Measurements from ENCODE around the gene NSUN3. TPM values are rescaled to one million over a fixed set of nuclear protein-coding genes. Genes with fewer than 3 reads are reported as not detected.

The NSUN3 gene
- total RNA-seq, 4 donors from 2014 or later: 1.4 to 2.5 (median 2.1) TPM

- DNase-seq (no peak), ATAC-seq (no peak)
- Histone ChIP-seq H3K9me3 (no peaks in the 10 kb centered on the region), H3K27me3 (no peaks in the 10 kb centered on the region), H3K4me3 (no peak overlapping the region), H3K27ac (no peak overlapping the region), H3K36me3 (peaks cover 0 to 6% of the 10 kb centered on the region in 2 donors), H3K4me1 (no peaks in the 10 kb centered on the region)
- in situ Hi-C loops (cut with MboI; ENCODE audit: low sequenced_read_pairs in 4 of 4): no loop called here
- TF ChIP-seq POLR2A (IDR thresholded peaks at IDR 0.05): no peak
- no peak for TF ChIP-seq CTCF (IDR thresholded peaks at IDR 0.05 in 4 of 5, conservative IDR thresholded peaks at IDR 0.05 in 1 of 5)
- intact Hi-C loops (cut with DNase I; ENCODE audit: low total_unique reads): no loop called here
Observed at GRCh38 chr3:94083261-94083660, 20.4 kb downstream of the NSUN3 start.

- Histone ChIP-seq H3K9me3 (no peaks in the 10 kb centered on the region), H3K27me3 (no peaks in the 10 kb centered on the region), H3K36me3 (peaks cover 0 to 6% of the 10 kb centered on the region in 2 donors), H3K27ac (no peak overlapping the region), H3K4me1 (no peaks in the 10 kb centered on the region), H3K4me3 (no peak overlapping the region)
- no peak for ATAC-seq
- TF ChIP-seq POLR2A (IDR thresholded peaks at IDR 0.05): no peak
- no peak for TF ChIP-seq CTCF (IDR thresholded peaks at IDR 0.05 in 4 of 5, conservative IDR thresholded peaks at IDR 0.05 in 1 of 5)
- intact Hi-C loops (cut with DNase I; ENCODE audit: low total_unique reads) (no loop called here), in situ Hi-C loops (cut with MboI; ENCODE audit: low sequenced_read_pairs in 4 of 4) (no loop called here)
- DNase-seq: no peak
Observed at GRCh38 chr3:94089126-94089525, 26.3 kb downstream of the NSUN3 start.

- intact Hi-C loops (cut with DNase I; ENCODE audit: low total_unique reads) (no loop called here), in situ Hi-C loops (cut with MboI; ENCODE audit: low sequenced_read_pairs in 4 of 4) (no loop called here)
- TF ChIP-seq POLR2A (IDR thresholded peaks at IDR 0.05): no peak
- TF ChIP-seq CTCF (IDR thresholded peaks at IDR 0.05 in 4 of 5, conservative IDR thresholded peaks at IDR 0.05 in 1 of 5): no peak
- no peak overlapping the region for H3K27ac ChIP-seq
- H3K36me3 ChIP-seq: peaks cover 0 to 8% of the 10 kb centered on the region in 2 donors
- no peak for DNase-seq
- no peak for ATAC-seq
- no peaks in the 10 kb centered on the region for H3K4me1 ChIP-seq
- H3K9me3 ChIP-seq: no peaks in the 10 kb centered on the region
- no peaks in the 10 kb centered on the region for H3K27me3 ChIP-seq
- H3K4me3 ChIP-seq: no peak overlapping the region
Observed at GRCh38 chr3:94092086-94092485, 29.2 kb downstream of the NSUN3 start.

- Histone ChIP-seq H3K9me3 (no peaks in the 10 kb centered on the region), H3K27ac (no peak overlapping the region), H3K27me3 (no peaks in the 10 kb centered on the region), H3K4me3 (no peak overlapping the region), H3K4me1 (no peaks in the 10 kb centered on the region), H3K36me3 (peaks cover 0 to 15% of the 10 kb centered on the region in 2 donors)
- intact Hi-C loops (cut with DNase I; ENCODE audit: low total_unique reads) (no loop called here), in situ Hi-C loops (cut with MboI; ENCODE audit: low sequenced_read_pairs in 4 of 4) (no loop called here)
- ATAC-seq (no peak), DNase-seq (no peak)
- no peak for TF ChIP-seq POLR2A (IDR thresholded peaks at IDR 0.05)
- no peak for TF ChIP-seq CTCF (IDR thresholded peaks at IDR 0.05 in 4 of 5, conservative IDR thresholded peaks at IDR 0.05 in 1 of 5)
Observed at GRCh38 chr3:94093151-94093550, 30.3 kb downstream of the NSUN3 start.

- H3K27ac ChIP-seq: no peak overlapping the region
- no peaks in the 10 kb centered on the region for H3K27me3 ChIP-seq
- ATAC-seq (no peak), DNase-seq (no peak)
- in situ Hi-C loops (cut with MboI; ENCODE audit: low sequenced_read_pairs in 4 of 4) (no loop called here), intact Hi-C loops (cut with DNase I; ENCODE audit: low total_unique reads) (no loop called here)
- H3K4me3 ChIP-seq: no peak overlapping the region
- TF ChIP-seq CTCF (IDR thresholded peaks at IDR 0.05 in 4 of 5, conservative IDR thresholded peaks at IDR 0.05 in 1 of 5) (no peak), POLR2A (IDR thresholded peaks at IDR 0.05) (no peak)
- no peaks in the 10 kb centered on the region for H3K9me3 ChIP-seq
- no peaks in the 10 kb centered on the region for H3K4me1 ChIP-seq
- H3K36me3 ChIP-seq: peaks cover 0 to 15% of the 10 kb centered on the region in 2 donors
Observed at GRCh38 chr3:94095111-94095510, 32.2 kb downstream of the NSUN3 start.
